ENCODE results near the gene KRTAP3-3. TPM values are rescaled to one million over a fixed set of nuclear protein-coding genes. Genes with fewer than 3 reads are reported as not detected.

The KRTAP3-3 gene
- polyA plus RNA-seq, 3 donors from 2014 or later, result not detected

DNA sequence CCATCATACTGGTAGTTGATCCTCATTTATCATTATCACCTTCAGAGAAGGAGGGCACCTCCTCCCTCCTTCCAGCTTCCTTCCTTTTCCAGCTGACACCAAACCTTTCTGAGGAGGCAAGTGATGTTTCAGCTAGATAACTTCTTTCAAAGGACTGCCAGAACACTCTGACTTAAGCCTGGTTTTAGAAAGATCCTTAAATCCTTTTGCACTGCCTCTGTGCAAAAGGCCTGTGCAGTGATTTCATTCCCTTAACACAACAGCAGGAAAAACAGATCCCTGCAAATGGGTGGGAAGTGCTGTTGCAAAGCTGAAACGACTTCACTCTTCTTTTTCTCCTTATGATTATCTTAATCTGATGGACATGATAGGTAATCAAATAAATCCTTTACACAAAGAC, 49.4 kb downstream of the KRTAP3-3 start:
- H3K9me3 Mint-ChIP-seq, result no peaks in the 10 kb centered on the region
- peaks cover 6 to 32% (median 11%) of the 10 kb centered on the region in 3 donors for H3K27me3 Mint-ChIP-seq (ENCODE audit: low read depth in 3 of 3)
- DNase-seq, result no peak
- no peak overlapping the region for H3K27ac Mint-ChIP-seq
- H3K36me3 Mint-ChIP-seq, result no peaks in the 10 kb centered on the region
- H3K4me3 Mint-ChIP-seq, result no peak overlapping the region
- no peaks in the 10 kb centered on the region for H3K4me1 Mint-ChIP-seq

Other genes with a start within 250 kb of the KRTAP3-3 start
- gene KRT25, start 238.8 kb downstream of the KRTAP3-3 start, polyA plus RNA-seq, result not detected
- not detected for gene KRT26, start 222.0 kb downstream of the KRTAP3-3 start, polyA plus RNA-seq
- not detected for gene KRT27, start 211.6 kb downstream of the KRTAP3-3 start, polyA plus RNA-seq
- gene KRT28, start 194.2 kb downstream of the KRTAP3-3 start, polyA plus RNA-seq, result not detected
- 100 to 1,000 TPM; 120 to 191 (median 182) TPM for gene KRT10, start 171.6 kb downstream of the KRTAP3-3 start, polyA plus RNA-seq
- not detected for gene KRT12, start 126.9 kb downstream of the KRTAP3-3 start, polyA plus RNA-seq
- gene KRT20, start 108.9 kb downstream of the KRTAP3-3 start, polyA plus RNA-seq, result not detected
- gene KRT23, start 56.5 kb downstream of the KRTAP3-3 start, polyA plus RNA-seq, result not detected
- not detected for gene KRT39, start 27.2 kb downstream of the KRTAP3-3 start, polyA plus RNA-seq
- gene KRT40, start 9.8 kb downstream of the KRTAP3-3 start, polyA plus RNA-seq, result not detected
- not detected for gene KRTAP3-2, start 5.7 kb upstream of the KRTAP3-3 start, polyA plus RNA-seq
- gene KRTAP3-1, start 15.0 kb upstream of the KRTAP3-3 start, polyA plus RNA-seq, result not detected
- gene KRTAP1-5, start 33.0 kb upstream of the KRTAP3-3 start, polyA plus RNA-seq, result not detected
- not detected for gene KRTAP1-4, start 36.0 kb upstream of the KRTAP3-3 start, polyA plus RNA-seq
- gene KRTAP1-3, start 40.7 kb upstream of the KRTAP3-3 start, polyA plus RNA-seq, result not detected
- gene KRTAP1-1, start 47.3 kb upstream of the KRTAP3-3 start, polyA plus RNA-seq, result not detected
- gene KRTAP2-1, start 53.2 kb upstream of the KRTAP3-3 start, polyA plus RNA-seq, result not detected
- gene KRTAP2-2, start 61.1 kb upstream of the KRTAP3-3 start, polyA plus RNA-seq, result not detected
- gene KRTAP2-3, start 66.0 kb upstream of the KRTAP3-3 start, polyA plus RNA-seq, result not detected
- gene KRTAP2-4, start 71.7 kb upstream of the KRTAP3-3 start, polyA plus RNA-seq, result not detected
- gene KRTAP4-7, start 90.0 kb upstream of the KRTAP3-3 start, polyA plus RNA-seq, result not detected
- gene KRTAP4-8, start 104.0 kb upstream of the KRTAP3-3 start, polyA plus RNA-seq, result not detected
- gene KRTAP4-16, start 108.0 kb upstream of the KRTAP3-3 start, polyA plus RNA-seq, result not detected
- gene KRTAP4-9, start 111.2 kb upstream of the KRTAP3-3 start, polyA plus RNA-seq, result not detected
- gene KRTAP4-11, start 124.2 kb upstream of the KRTAP3-3 start, polyA plus RNA-seq, result not detected
- gene KRTAP4-12, start 130.0 kb upstream of the KRTAP3-3 start, polyA plus RNA-seq, result not detected
- gene KRTAP4-6, start 146.4 kb upstream of the KRTAP3-3 start, polyA plus RNA-seq, result not detected
- gene KRTAP4-5, start 155.7 kb upstream of the KRTAP3-3 start, polyA plus RNA-seq, result not detected
- gene KRTAP4-4, start 166.6 kb upstream of the KRTAP3-3 start, polyA plus RNA-seq, result not detected
- not detected for gene KRTAP4-3, start 174.1 kb upstream of the KRTAP3-3 start, polyA plus RNA-seq
- gene KRTAP4-2, start 184.1 kb upstream of the KRTAP3-3 start, polyA plus RNA-seq, result not detected
- gene KRTAP4-1, start 190.7 kb upstream of the KRTAP3-3 start, polyA plus RNA-seq, result not detected
- gene KRTAP9-1, start 195.7 kb upstream of the KRTAP3-3 start, polyA plus RNA-seq, result not detected
- not detected for gene KRTAP9-2, start 232.5 kb upstream of the KRTAP3-3 start, polyA plus RNA-seq
- gene KRTAP9-3, start 238.3 kb upstream of the KRTAP3-3 start, polyA plus RNA-seq, result not detected
- not detected for gene KRTAP9-8, start 243.8 kb upstream of the KRTAP3-3 start, polyA plus RNA-seq